ENCODE measurements around the gene MXD3. TPM values are rescaled to one million over a fixed set of nuclear protein-coding genes. Genes with fewer than 3 reads are reported as not detected.

The MXD3 gene
- total and polyA plus RNA-seq, 4 donors = 7.4 to 29.0 (median 12.9) TPM

- Histone ChIP-seq H3K4me3 (no peak overlapping the region), H3K9me3 (ENCODE audit: control insufficient read depth in 4 of 4, insufficient read depth in 3 of 4, low read length in 3 of 4) (no peaks in the 10 kb centered on the region), H3K4me1 (ENCODE audit: control insufficient read depth in 5 of 5, insufficient read depth in 5 of 5, low read length in 5 of 5) (no peaks in the 10 kb centered on the region), H3K9ac (ENCODE audit: insufficient read depth in 1 of 2, low read length in 2 of 2) (no peak overlapping the region), H3K27me3 (ENCODE audit: control insufficient read depth in 3 of 3, insufficient read depth in 3 of 3, low read length in 2 of 3) (no peaks in the 10 kb centered on the region), H3K27ac (ENCODE audit: low read depth in 1 of 2, low read length in 1 of 2) (no peak overlapping the region), H3K36me3 (ENCODE audit: control insufficient read depth in 4 of 4, insufficient read depth in 4 of 4, low read length in 4 of 4) (peaks cover 16 to 36% (median 25%) of the 10 kb centered on the region in 4 donors)
- TF ChIP-seq CTCF (IDR thresholded peaks at IDR 0.05; ENCODE audit: control extremely low read depth, extremely low read depth) = no peak
- no peak for ATAC-seq (ENCODE audit: insufficient read depth, low FRiP score)
- 97% methylated on average over 6 of the region's 6 CpGs for WGBS, 2 donors
- DNase-seq = no peak
These were observed 35.8 kb downstream of the MXD3 start for GRCh38 chr5:177275883-177276282.

DNA sequence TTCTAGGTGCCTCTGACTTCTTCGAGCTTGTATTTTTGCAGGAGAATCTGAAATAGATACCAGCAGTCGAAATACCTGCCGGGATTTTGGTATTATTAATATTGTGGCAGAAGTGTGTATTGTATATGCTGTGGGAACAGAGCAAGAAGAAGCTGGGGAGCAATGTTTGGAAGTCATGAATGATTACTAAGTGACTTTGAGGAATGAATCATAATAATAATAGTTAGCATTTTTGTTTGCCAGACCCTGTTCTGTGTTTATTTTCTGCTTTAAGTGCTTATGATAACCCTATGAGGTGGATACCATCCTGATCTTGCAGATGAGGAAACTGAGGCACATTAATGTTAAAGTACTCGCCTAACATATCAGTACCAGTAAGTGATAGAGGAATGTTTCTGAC is 40.6 kb downstream of the MXD3 start:
- DNase-seq = no peak
- no peak overlapping the region for H3K9ac ChIP-seq (ENCODE audit: insufficient read depth in 1 of 2, low read length in 2 of 2)
- no peak overlapping the region for H3K27ac ChIP-seq (ENCODE audit: low read depth in 1 of 2, low read length in 1 of 2)
- TF ChIP-seq CTCF (IDR thresholded peaks at IDR 0.05; ENCODE audit: control extremely low read depth, extremely low read depth) = no peak
- no peaks in the 10 kb centered on the region for H3K4me1 ChIP-seq (ENCODE audit: control insufficient read depth in 5 of 5, insufficient read depth in 5 of 5, low read length in 5 of 5)
- peaks cover 22 to 53% (median 25%) of the 10 kb centered on the region in 4 donors for H3K36me3 ChIP-seq (ENCODE audit: control insufficient read depth in 4 of 4, insufficient read depth in 4 of 4, low read length in 4 of 4)
- WGBS, 2 donors = 95 to 98% methylated on average over 4 of the region's 4 CpGs
- H3K9me3 ChIP-seq (ENCODE audit: control insufficient read depth in 4 of 4, insufficient read depth in 3 of 4, low read length in 3 of 4) = no peaks in the 10 kb centered on the region
- H3K27me3 ChIP-seq (ENCODE audit: control insufficient read depth in 3 of 3, insufficient read depth in 3 of 3, low read length in 2 of 3) = peaks cover 0 to 2% (median 0%) of the 10 kb centered on the region in 3 donors
- H3K4me3 ChIP-seq = no peak overlapping the region
- no peak for ATAC-seq (ENCODE audit: insufficient read depth, low FRiP score)

DNA sequence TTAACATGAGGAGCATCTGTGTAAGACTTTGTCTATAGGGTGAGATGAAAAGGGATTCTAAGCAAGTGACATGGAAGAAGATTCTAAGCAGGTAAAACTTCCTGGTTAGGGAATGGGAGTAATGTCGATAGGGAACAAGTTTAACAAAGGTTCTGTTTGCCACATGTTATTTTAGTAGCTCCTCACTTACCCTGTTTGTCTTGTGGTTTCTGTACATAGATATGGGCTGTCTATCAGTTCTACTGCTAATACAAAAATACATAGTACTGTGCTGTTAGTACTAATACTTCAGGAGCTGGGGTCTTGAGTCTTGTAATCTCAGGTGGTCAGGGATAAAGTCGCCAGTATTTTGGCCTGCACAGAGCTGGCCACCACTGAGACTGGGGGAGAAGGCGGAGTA is 41.0 kb downstream of the MXD3 start:
- no peak for DNase-seq
- TF ChIP-seq CTCF (IDR thresholded peaks at IDR 0.05; ENCODE audit: control extremely low read depth, extremely low read depth) = no peak
- Histone ChIP-seq H3K36me3 (ENCODE audit: control insufficient read depth in 4 of 4, insufficient read depth in 4 of 4, low read length in 4 of 4) (peaks cover 23 to 55% (median 26%) of the 10 kb centered on the region in 4 donors), H3K9ac (ENCODE audit: insufficient read depth in 1 of 2, low read length in 2 of 2) (no peak overlapping the region), H3K27me3 (ENCODE audit: control insufficient read depth in 3 of 3, insufficient read depth in 3 of 3, low read length in 2 of 3) (peaks cover 0 to 2% (median 0%) of the 10 kb centered on the region in 3 donors), H3K27ac (ENCODE audit: low read depth in 1 of 2, low read length in 1 of 2) (no peak overlapping the region), H3K4me1 (ENCODE audit: control insufficient read depth in 5 of 5, insufficient read depth in 5 of 5, low read length in 5 of 5) (no peaks in the 10 kb centered on the region), H3K4me3 (no peak overlapping the region), H3K9me3 (ENCODE audit: control insufficient read depth in 4 of 4, insufficient read depth in 3 of 4, low read length in 3 of 4) (no peaks in the 10 kb centered on the region)
- WGBS, 2 donors = 92 to 95% methylated on average over 3 of the region's 3 CpGs
- ATAC-seq (ENCODE audit: insufficient read depth, low FRiP score) = no peak

DNA sequence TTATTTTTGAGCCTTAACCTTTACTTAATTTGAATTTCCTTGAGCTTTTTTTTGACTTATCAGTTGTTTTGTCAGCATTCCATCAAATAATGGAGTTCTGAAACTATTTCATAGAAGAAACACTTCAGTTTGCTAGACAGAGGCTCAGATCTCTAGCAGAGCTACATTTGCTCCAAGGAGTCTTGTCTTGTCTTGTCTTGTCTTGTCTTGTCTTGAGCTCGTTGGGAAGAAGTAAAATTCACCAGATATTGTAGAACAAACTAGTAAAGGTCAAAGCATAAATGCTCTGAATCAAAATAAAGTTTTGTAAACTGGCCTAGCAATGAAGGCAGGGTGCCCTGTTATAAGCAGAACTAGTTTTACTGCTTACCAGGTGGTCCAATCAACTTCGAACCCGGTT is 41.7 kb downstream of the MXD3 start:
- no peaks in the 10 kb centered on the region for H3K9me3 ChIP-seq (ENCODE audit: control insufficient read depth in 4 of 4, insufficient read depth in 3 of 4, low read length in 3 of 4)
- no peak for ATAC-seq (ENCODE audit: insufficient read depth, low FRiP score)
- H3K27ac ChIP-seq (ENCODE audit: low read depth in 1 of 2, low read length in 1 of 2) = no peak overlapping the region
- H3K36me3 ChIP-seq (ENCODE audit: control insufficient read depth in 4 of 4, insufficient read depth in 4 of 4, low read length in 4 of 4) = peaks cover 24 to 57% (median 28%) of the 10 kb centered on the region in 4 donors
- DNase-seq = no peak
- H3K27me3 ChIP-seq (ENCODE audit: control insufficient read depth in 3 of 3, insufficient read depth in 3 of 3, low read length in 2 of 3) = peaks cover 0 to 2% (median 0%) of the 10 kb centered on the region in 3 donors
- no peak overlapping the region for H3K4me3 ChIP-seq
- no peaks in the 10 kb centered on the region for H3K4me1 ChIP-seq (ENCODE audit: control insufficient read depth in 5 of 5, insufficient read depth in 5 of 5, low read length in 5 of 5)
- 92 to 97% methylated on average over 3 of the region's 3 CpGs for WGBS, 2 donors
- no peak overlapping the region for H3K9ac ChIP-seq (ENCODE audit: insufficient read depth in 1 of 2, low read length in 2 of 2)
- no peak for TF ChIP-seq CTCF (IDR thresholded peaks at IDR 0.05; ENCODE audit: control extremely low read depth, extremely low read depth)
